Mesenchymal stem cell (in vitro differentiated cells and primary cell): Measurements from ENCODE around the gene CCS. TPM values are rescaled to one million over a fixed set of nuclear protein-coding genes. Genes with fewer than 3 reads are reported as not detected.
A peak's percentile ranks its signal among the peaks of the same experiment; 100 is the strongest.
"Not testable (repeated sequence)": the region's sequence is repeated elsewhere in the genome, so short reads cannot be mapped to it uniquely, and the experiment has no call there.

Source experiments
- DNase-seq: peaks from one replicate; pipeline ENCODE4 v3.0.0-alpha.2; 2013
- H2AFZ ChIP-seq: one replicate; pipeline ENCODE4 v1.6.1; 2013; ENCODE audit warnings: low read depth, mild to moderate bottlenecking, control low read depth, inconsistent platforms, low read length, moderate library complexity
- H2AK5ac ChIP-seq: 2 replicates; pipeline ENCODE4 v1.6.1; 2013; ENCODE audit warnings: low read length, moderate library complexity, mild to moderate bottlenecking, inconsistent platforms; ENCODE audit not compliant: severe bottlenecking
- H2BK120ac ChIP-seq: one replicate; pipeline ENCODE4 v1.6.1; 2013; ENCODE audit warnings: low read depth, mild to moderate bottlenecking, inconsistent platforms, low read length, moderate library complexity
- H2BK12ac ChIP-seq, 2 experiments: one replicate each; pipeline ENCODE4 v1.6.1; 2013; ENCODE audit warnings: inconsistent platforms in 2 of 2, low read length in 2 of 2, mild to moderate bottlenecking in 2 of 2, moderate library complexity in 2 of 2, control low read depth in 1 of 2
- H2BK15ac ChIP-seq: one replicate; pipeline ENCODE4 v1.6.1; 2013; ENCODE audit warnings: mild to moderate bottlenecking, low read depth, inconsistent platforms; ENCODE audit not compliant: poor library complexity, severe bottlenecking
- H2BK5ac ChIP-seq: 2 replicates; pipeline ENCODE4 v1.6.1; 2013; ENCODE audit warnings: low read depth, mild to moderate bottlenecking, low read length, control low read depth, inconsistent platforms; ENCODE audit not compliant: poor library complexity, severe bottlenecking
- H3K14ac ChIP-seq, 2 experiments: one replicate each; pipeline ENCODE4 v1.6.1; 2013; ENCODE audit warnings: inconsistent platforms in 2 of 2, low read length in 2 of 2, control low read depth in 1 of 2, mild to moderate bottlenecking in 1 of 2, moderate library complexity in 1 of 2
- H3K18ac ChIP-seq, 2 experiments: one replicate each; pipeline ENCODE4 v1.6.1; 2013; ENCODE audit warnings: inconsistent platforms in 2 of 2, low read length in 2 of 2, control low read depth in 1 of 2, low read depth in 1 of 2, mild to moderate bottlenecking in 1 of 2
- H3K23ac ChIP-seq, 2 experiments: one replicate each; pipeline ENCODE4 v1.6.1; 2013; ENCODE audit warnings: inconsistent platforms in 2 of 2, low read length in 2 of 2, mild to moderate bottlenecking in 2 of 2, moderate library complexity in 2 of 2, control low read depth in 1 of 2
- H3K27ac ChIP-seq: 2 replicates; pipeline ENCODE4 v1.5.1; 2013; ENCODE audit warnings: mild to moderate bottlenecking, moderate library complexity, low read length, control low read depth, inconsistent platforms; ENCODE audit not compliant: poor library complexity, severe bottlenecking
- H3K27me3 ChIP-seq, 2 experiments: 2 replicates each; pipeline versions ENCODE4 v1.6.1 to v1.7.0; 2013; ENCODE audit warnings: low read length in 2 of 2, mild to moderate bottlenecking in 2 of 2, moderate library complexity in 2 of 2, control low read depth in 1 of 2, inconsistent platforms in 1 of 2; ENCODE audit not compliant: control insufficient read depth in 1 of 2, insufficient read depth in 1 of 2
- H3K36me3 ChIP-seq, 2 experiments: 2 replicates each; pipeline versions ENCODE4 v1.6.1 to v1.7.0; 2013; ENCODE audit warnings: low read length in 2 of 2, control low read depth in 1 of 2, inconsistent platforms in 1 of 2, low read depth in 1 of 2, mild to moderate bottlenecking in 1 of 2; ENCODE audit not compliant: insufficient read depth in 2 of 2, control insufficient read depth in 1 of 2
- H3K4ac ChIP-seq, 2 experiments: one replicate each; pipeline ENCODE4 v1.6.1; 2013; ENCODE audit warnings: inconsistent platforms in 2 of 2, low read length in 2 of 2, mild to moderate bottlenecking in 2 of 2, moderate library complexity in 2 of 2, control low read depth in 1 of 2, low read depth in 1 of 2
- H3K4me1 ChIP-seq: 2 replicates; pipeline ENCODE4 v1.6.1; 2013; ENCODE audit warnings: low read depth, low read length, control low read depth; ENCODE audit not compliant: control insufficient read depth, insufficient read depth
- H3K4me2 ChIP-seq: 2 replicates; pipeline ENCODE4 v1.6.1; 2013; ENCODE audit warnings: low read length, mild to moderate bottlenecking, inconsistent platforms; ENCODE audit not compliant: poor library complexity, severe bottlenecking
- H3K4me3 ChIP-seq, 2 experiments: 2 replicates each; pipeline versions ENCODE4 v1.5.1 to v1.7.0; 2013; ENCODE audit warnings: low read length in 2 of 2, mild to moderate bottlenecking in 2 of 2, control low read depth in 1 of 2, low read depth in 1 of 2; ENCODE audit not compliant: insufficient read depth in 1 of 2
- H3K79me1 ChIP-seq: replicated peaks from 2 replicates; pipeline ENCODE4 v1.6.1; 2013; ENCODE audit warnings: mild to moderate bottlenecking, control low read depth, low read length, inconsistent platforms; ENCODE audit not compliant: poor library complexity, severe bottlenecking
- H3K9ac ChIP-seq: 2 replicates; pipeline ENCODE4 v1.7.0; 2013; ENCODE audit warnings: mild to moderate bottlenecking, low read length, moderate library complexity
- H3K9me3 ChIP-seq: 2 replicates; pipeline ENCODE4 v1.7.0; 2013; ENCODE audit warnings: mild to moderate bottlenecking, low read length; ENCODE audit not compliant: control insufficient read depth
- H4K8ac ChIP-seq: one replicate; pipeline ENCODE4 v1.6.1; 2013; ENCODE audit warnings: inconsistent platforms, mild to moderate bottlenecking, low read length, moderate library complexity
- H4K91ac ChIP-seq: one replicate; pipeline ENCODE4 v1.6.1; 2013; ENCODE audit warnings: mild to moderate bottlenecking, low read length, inconsistent platforms
- WGBS: methylation state at CpG from one replicate; pipeline ENCODE4 v1.1.7; 2013; ENCODE audit warnings: mixed read lengths; 5-methylcytosine and 5-hydroxymethylcytosine counted together
- polyA plus RNA-seq, 2 experiments: library from polyadenylated mRNA; stranded (reverse); fragments of 200-250 nt; gene quantifications; one replicate each; pipeline ENCODE4 v1.2.3, GENCODE V29; 2013

CCS gene
- polyA plus RNA-seq (2013, experiment 1 of 2): 49.7 TPM
- 48.2 TPM for polyA plus RNA-seq (2013, experiment 2 of 2)

- peak within 1 kb of the TSS in 1 of 2 experiments; percentile 89 for H3K4ac ChIP-seq
- peak within 1 kb of the TSS; percentile 86 for H3K4me2 ChIP-seq
- H2BK5ac ChIP-seq: no peak within 1 kb of the TSS
- 16% methylated on average over 68 of the region's 68 CpGs for WGBS
- H3K9ac ChIP-seq: peak within 1 kb of the TSS; percentile 93
- peak within 1 kb of the TSS in 1 of 2 experiments; percentile 38 for H2BK12ac ChIP-seq
- no peaks in the 10 kb centered on the region for H3K27me3 ChIP-seq
- peak within 1 kb of the TSS; percentile 67 to 92 for H3K4me3 ChIP-seq
- H4K91ac ChIP-seq: peak within 1 kb of the TSS; percentile 14
- peak within 1 kb of the TSS; percentile 94 for H2AFZ ChIP-seq
- no peaks in the 10 kb centered on the region for H3K9me3 ChIP-seq
- H2BK120ac ChIP-seq: peak within 1 kb of the TSS; percentile 27
- peak within 1 kb of the TSS in 1 of 2 experiments; percentile 94 for H3K14ac ChIP-seq
- no peak within 1 kb of the TSS for H3K27ac ChIP-seq
- H3K36me3 ChIP-seq: peaks cover 5 to 9% of the 10 kb centered on the region in 2 experiments
- peak within 1 kb of the TSS; percentile 73 to 95 for H3K18ac ChIP-seq
- H4K8ac ChIP-seq: peak within 1 kb of the TSS; percentile 89
- peak within 1 kb of the TSS in 1 of 2 experiments; percentile 29 for H3K23ac ChIP-seq
- H3K4me1 ChIP-seq: peaks cover 15% of the 10 kb centered on the region
- peak; percentile 96 for DNase-seq
- H3K79me1 ChIP-seq: peaks cover 28% of the 10 kb centered on the region
- peak within 1 kb of the TSS; percentile 23 for H2AK5ac ChIP-seq
- no peak within 1 kb of the TSS for H2BK15ac ChIP-seq
These were observed at the start of gene CCS, which contains the start of gene CCDC87 for GRCh38 chr11:66592457-66593302. CCS (plus strand) TSS chr11:66593185; CDS start chr11:66593262, 77 bp downstream. CCDC87 (minus strand) TSS chr11:66593063; CDS start chr11:66593015, 48 bp downstream.

GRCh38 chr11:66543263-66544107, 49.5 kb upstream of the CCS start:
- no peak overlapping the region for H2AK5ac ChIP-seq
- H3K4ac ChIP-seq: no peak overlapping the region
- H3K27ac ChIP-seq: no peak overlapping the region

GRCh38 chr11:66544952-66545351, 48.0 kb upstream of the CCS start:
- peaks cover 24 to 27% of the 10 kb centered on the region in 2 experiments for H3K36me3 ChIP-seq
- not testable (repeated sequence) for H3K27ac ChIP-seq, H3K4ac ChIP-seq, DNase-seq, H3K18ac ChIP-seq, H2BK12ac ChIP-seq, H2BK5ac ChIP-seq, H3K9me3 ChIP-seq, H4K91ac ChIP-seq, H3K23ac ChIP-seq, H2AFZ ChIP-seq, H2AK5ac ChIP-seq, H3K14ac ChIP-seq, H2BK15ac ChIP-seq, H2BK120ac ChIP-seq, H4K8ac ChIP-seq
- peaks cover 23% of the 10 kb centered on the region for H3K4me1 ChIP-seq
- peaks cover 12% of the 10 kb centered on the region for H3K79me1 ChIP-seq
- H3K4me3 ChIP-seq: peak overlapping the region in 1 of 2 experiments; percentile 86
- 85% methylated on average over 14 of the region's 14 CpGs for WGBS
- peak overlapping the region; percentile 87 for H3K9ac ChIP-seq
- peaks cover 0 to 27% of the 10 kb centered on the region in 2 experiments for H3K27me3 ChIP-seq
- H3K4me2 ChIP-seq: peak overlapping the region; percentile 81

More at GRCh38 chr11:66543263-66544107, 49.5 kb upstream of the CCS start:
- Histone ChIP-seq H3K79me1 (peaks cover 17% of the 10 kb centered on the region), H3K4me1 (peaks cover 24% of the 10 kb centered on the region), H2BK12ac (no peak overlapping the region), H3K14ac (no peak overlapping the region), H2BK5ac (no peak overlapping the region), H3K9me3 (no peaks in the 10 kb centered on the region), H3K23ac (no peak overlapping the region), H3K27me3 (peaks cover 0 to 15% of the 10 kb centered on the region in 2 experiments), H2AFZ (peak overlapping the region; percentile 1), H4K8ac (peak overlapping the region; percentile 86), H3K4me2 (peak overlapping the region; percentile 25), H3K4me3 (no peak overlapping the region), H2BK15ac (no peak overlapping the region), H3K9ac (peak overlapping the region; percentile 37), H2BK120ac (no peak overlapping the region), H3K18ac (no peak overlapping the region), H4K91ac (peak overlapping the region; percentile 59), H3K36me3 (peaks cover 27 to 40% of the 10 kb centered on the region in 2 experiments)
- DNase-seq: peak; percentile 69
- WGBS: 39% methylated on average over 26 of the region's 26 CpGs
